ENCODE data around the gene RPL38. TPM values are rescaled to one million over a fixed set of nuclear protein-coding genes. Genes with fewer than 3 reads are reported as not detected.

The RPL38 gene
- total RNA-seq, 2 experiments from 2014 or later, result 1,064 to 1,066 TPM

DNA sequence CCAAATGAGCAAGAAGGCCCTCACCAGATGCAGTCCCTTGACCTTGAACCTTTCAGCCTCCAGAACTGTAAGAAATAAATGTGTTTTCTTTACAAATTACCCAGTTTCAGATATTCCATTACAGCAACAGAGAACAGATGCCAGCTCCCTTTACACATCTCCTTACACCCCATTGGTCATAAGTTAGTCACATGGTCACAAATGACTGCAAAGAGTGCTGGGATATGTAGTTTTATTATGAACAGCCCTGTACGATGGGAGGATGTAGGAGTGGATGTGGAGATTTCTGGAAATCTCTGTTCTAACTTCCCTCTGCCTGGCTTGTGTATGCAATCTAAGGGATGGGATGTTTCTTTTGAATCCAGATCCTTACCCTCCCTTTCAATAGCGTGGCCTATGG lies 13.3 kb upstream of the RPL38 start:
- ChIA-PET POLR2A (interaction anchor here (1.3 to 1.6 kb wide), 2 partner anchors 10 to 13 kb away, joined by 5 to 7 read pairs; partner anchors contain the start of gene RPL38), CTCF (interaction anchor here (1.0 to 3.9 kb wide), 3 partner anchors 10 to 104 kb away, joined by 3 to 31 read pairs (median 3); no protein-coding TSS in a partner anchor)
- Mint-ChIP-seq H3K27me3 (peaks cover 23% of the 10 kb centered on the region), H3K27ac (no peak overlapping the region), H3K9me3 (no peaks in the 10 kb centered on the region), H3K4me1 (peaks cover 1% of the 10 kb centered on the region), H3K36me3 (ENCODE audit: low read depth) (no peaks in the 10 kb centered on the region), H3K4me3 (no peak overlapping the region)
- no peak for DNase-seq

DNA sequence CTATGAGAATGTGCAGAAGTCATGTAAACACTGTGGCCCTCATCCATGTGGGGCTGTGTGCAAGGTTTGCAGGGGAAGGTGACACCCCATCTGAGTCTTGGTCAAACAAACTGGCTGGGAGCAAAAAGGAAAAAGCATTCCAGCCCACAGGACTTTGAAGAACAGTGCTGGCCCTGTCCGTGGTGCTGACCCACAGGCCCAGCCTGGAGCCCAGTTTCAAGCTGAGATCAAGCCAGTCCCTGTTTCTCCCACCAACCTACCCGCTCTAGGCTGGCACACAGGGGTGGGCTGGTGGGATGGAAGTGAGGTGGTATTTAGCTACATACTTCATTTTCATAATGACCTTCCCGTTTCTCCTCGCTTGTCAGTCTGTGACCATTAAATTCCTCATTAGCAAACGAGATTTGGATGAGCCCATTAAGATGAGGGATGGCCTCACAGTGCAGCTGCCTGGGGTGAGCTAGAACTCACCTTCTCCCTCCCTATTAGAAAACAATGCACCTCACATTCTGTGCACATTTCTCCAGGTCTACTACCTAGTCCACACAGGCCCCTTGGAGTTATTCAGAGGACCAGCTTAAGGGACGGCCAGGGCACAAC lies 12.6 kb upstream of the RPL38 start:
- ChIA-PET POLR2A (interaction anchor here (1.3 to 1.6 kb wide), 2 partner anchors 9 to 13 kb away, joined by 5 to 7 read pairs; partner anchors contain the start of gene RPL38), CTCF (interaction anchor here (0.9 to 3.9 kb wide), 4 partner anchors 9 to 105 kb away, joined by 3 to 31 read pairs (median 3); partner anchors contain the start of gene RPL38)
- H3K27ac Mint-ChIP-seq, result no peak overlapping the region
- H3K36me3 Mint-ChIP-seq (ENCODE audit: low read depth), result no peaks in the 10 kb centered on the region
- no peaks in the 10 kb centered on the region for H3K9me3 Mint-ChIP-seq
- no peak overlapping the region for H3K4me3 Mint-ChIP-seq
- DNase-seq, result no peak
- H3K27me3 Mint-ChIP-seq, result peaks cover 24% of the 10 kb centered on the region
- H3K4me1 Mint-ChIP-seq, result peaks cover 1% of the 10 kb centered on the region

DNA sequence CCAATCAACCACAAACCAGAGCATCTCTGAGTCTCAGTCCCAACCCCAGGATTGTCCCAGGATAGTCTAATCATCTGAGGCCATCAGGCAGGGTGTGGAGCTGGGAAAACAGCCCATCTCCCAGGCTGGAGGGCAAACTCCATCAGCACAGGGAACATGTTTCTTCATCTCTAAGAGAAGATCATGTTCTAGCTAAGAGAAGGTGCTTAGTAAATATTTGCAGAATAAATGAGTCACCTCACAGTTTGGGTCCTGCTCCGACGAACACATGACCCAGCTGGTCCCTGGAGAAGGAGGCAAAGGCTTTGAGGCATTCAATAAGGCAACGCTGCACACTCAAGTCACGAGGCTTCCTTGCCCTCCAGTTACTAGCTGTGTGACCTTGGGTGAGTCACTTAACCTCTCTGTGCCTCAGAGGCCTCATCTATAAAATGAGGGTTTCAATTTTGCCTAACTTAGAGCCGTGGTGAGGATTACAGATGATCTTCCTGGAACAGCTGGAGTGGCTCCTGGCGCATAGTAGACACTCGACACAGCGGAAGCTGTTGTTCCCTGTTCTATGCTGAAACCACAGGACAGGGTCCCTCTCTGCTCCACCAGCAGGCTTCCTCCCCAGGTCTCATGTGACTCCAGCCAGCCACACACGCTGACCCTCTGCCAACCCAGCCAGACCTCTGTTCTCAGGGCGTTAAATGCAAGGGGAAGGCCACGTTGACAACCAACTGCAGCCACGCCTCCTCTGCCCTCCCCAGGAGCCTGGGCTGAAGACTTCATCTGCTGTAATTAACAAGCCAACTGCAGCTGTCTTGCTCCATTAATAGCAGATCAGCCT lies 10.3 kb upstream of the RPL38 start:
- ChIA-PET POLR2A (no interaction called here), CTCF (interaction anchor here (1.3 to 2.0 kb wide), 2 partner anchors 10 to 103 kb away, joined by 4 to 10 read pairs; partner anchors contain the start of gene RPL38)
- DNase-seq, result no peak
- Mint-ChIP-seq H3K27me3 (peaks cover 23% of the 10 kb centered on the region), H3K4me3 (no peak overlapping the region), H3K4me1 (peaks cover 1% of the 10 kb centered on the region), H3K36me3 (ENCODE audit: low read depth) (no peaks in the 10 kb centered on the region), H3K9me3 (no peaks in the 10 kb centered on the region), H3K27ac (no peak overlapping the region)

DNA sequence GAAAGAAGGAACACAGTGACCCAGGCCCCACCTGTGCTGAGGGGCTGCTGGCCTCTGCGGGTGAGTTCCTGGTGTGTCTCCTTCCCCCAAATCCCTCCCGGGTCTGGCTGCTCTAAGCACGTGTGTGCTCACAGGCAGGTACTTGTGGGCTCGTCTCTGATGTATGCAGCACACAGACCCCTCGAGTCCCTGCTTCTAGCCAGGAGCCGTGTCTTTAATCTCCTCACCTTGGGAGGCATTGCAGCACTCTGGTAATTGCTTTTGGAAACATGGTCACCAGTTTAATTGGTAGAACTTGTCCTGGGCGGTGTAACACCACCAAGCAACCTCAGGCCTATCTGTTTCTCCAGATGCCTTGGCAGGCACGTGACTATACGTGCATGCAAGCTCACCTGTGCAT lies 8.8 kb upstream of the RPL38 start:
- Mint-ChIP-seq H3K4me1 (peaks cover 4% of the 10 kb centered on the region), H3K36me3 (ENCODE audit: low read depth) (no peaks in the 10 kb centered on the region), H3K27ac (no peak overlapping the region), H3K9me3 (no peaks in the 10 kb centered on the region), H3K27me3 (peaks cover 23% of the 10 kb centered on the region), H3K4me3 (no peak overlapping the region)
- ChIA-PET POLR2A (interaction anchor here (1.2 kb wide), 1 partner anchor 9 kb away, joined by 4 read pairs; the partner anchor contains the start of gene RPL38), CTCF (no interaction called here)
- DNase-seq, result no peak

DNA sequence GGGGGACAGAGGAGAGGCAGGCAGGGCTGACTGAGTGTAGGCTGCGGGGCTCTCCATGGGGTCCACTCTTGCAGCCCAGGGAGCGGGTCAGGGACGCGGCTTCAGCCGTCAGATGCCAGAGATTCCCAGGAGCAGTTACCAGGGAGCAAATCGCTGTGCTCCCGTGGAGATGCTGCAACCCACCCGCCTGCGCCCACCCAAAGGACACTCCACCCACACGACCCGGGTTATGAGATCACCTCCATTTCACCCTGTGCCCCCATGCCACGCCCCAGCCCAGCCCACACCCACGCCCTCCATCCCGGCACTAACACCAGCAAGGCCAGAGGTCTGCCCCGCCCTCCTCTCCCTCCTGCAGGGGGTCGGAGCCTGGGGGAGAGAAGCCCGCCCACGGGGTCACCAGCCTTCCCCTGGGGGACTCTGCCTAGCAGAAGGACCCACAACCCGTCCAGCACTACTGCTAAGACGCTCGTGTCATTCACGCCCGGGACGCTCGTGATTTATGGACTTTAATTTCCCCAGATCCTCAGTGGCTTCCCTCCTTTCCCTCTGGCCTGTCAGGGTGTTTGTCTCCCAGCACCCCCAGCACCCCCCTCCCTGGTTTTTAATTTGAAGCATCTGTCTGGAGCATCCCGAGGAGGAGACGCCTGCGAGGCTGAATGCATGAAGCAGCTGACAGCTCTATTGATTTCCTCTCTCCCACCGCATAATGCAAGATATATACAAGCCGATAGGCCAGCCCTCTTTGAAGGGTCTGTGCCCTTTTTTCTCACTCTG lies 6.7 kb upstream of the RPL38 start:
- H3K27ac Mint-ChIP-seq, result no peak overlapping the region
- H3K27me3 Mint-ChIP-seq, result peaks cover 33% of the 10 kb centered on the region
- H3K4me3 Mint-ChIP-seq, result no peak overlapping the region
- no peaks in the 10 kb centered on the region for H3K9me3 Mint-ChIP-seq
- no peak for DNase-seq
- H3K4me1 Mint-ChIP-seq, result peaks cover 6% of the 10 kb centered on the region
- CTCF ChIA-PET, result no interaction called here
- POLR2A ChIA-PET, result no interaction called here
- H3K36me3 Mint-ChIP-seq (ENCODE audit: low read depth), result no peaks in the 10 kb centered on the region

DNA sequence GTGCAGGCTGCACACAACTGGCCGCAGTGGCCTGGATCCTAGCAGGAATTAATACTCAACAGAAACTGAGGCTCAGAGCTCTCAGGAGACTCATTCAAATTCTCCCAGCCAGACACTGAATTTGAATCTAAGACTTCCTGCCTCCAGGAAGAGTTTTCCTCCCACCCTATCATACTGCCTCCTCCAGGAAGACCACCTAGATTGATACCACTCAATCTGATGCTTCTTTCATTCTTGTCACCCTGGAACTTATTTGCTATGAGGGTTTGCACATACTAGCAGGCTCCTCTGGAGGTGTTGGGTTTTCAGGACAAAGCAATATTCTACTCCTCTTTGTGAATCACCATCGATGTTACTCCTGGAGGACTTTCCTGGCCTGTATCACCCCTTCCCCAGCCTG lies 5.7 kb upstream of the RPL38 start:
- peaks cover 38% of the 10 kb centered on the region for H3K27me3 Mint-ChIP-seq
- no peaks in the 10 kb centered on the region for H3K9me3 Mint-ChIP-seq
- no peaks in the 10 kb centered on the region for H3K36me3 Mint-ChIP-seq (ENCODE audit: low read depth)
- peaks cover 6% of the 10 kb centered on the region for H3K4me1 Mint-ChIP-seq
- no peak overlapping the region for H3K4me3 Mint-ChIP-seq
- no peak overlapping the region for H3K27ac Mint-ChIP-seq
- ChIA-PET POLR2A (no interaction called here), CTCF (no interaction called here)
- DNase-seq, result no peak

DNA sequence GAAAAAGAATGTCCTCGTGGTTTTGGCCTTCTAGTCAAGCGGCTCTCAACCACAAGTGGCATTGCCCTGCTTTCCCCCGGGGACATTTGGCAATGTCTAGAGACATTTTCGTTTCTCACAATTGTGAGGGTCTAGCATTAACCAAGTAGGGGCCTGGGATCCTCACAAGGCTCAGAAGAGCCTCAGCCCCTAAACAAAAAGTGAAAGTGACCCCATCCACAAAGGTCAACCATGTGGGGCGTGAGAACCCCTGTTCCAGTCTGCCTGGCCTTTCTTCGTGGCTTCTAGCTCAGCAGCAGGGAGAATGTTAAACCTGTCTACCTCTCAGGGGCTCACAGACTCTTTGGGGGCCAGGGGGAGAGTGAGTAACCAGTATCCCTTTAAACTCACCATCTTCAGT lies 4.8 kb upstream of the RPL38 start:
- CTCF ChIA-PET, result interaction anchor here (1.5 to 2.9 kb wide), 4 partner anchors 9 to 157 kb away, joined by 3 to 31 read pairs (median 6); no protein-coding TSS in a partner anchor
- Mint-ChIP-seq H3K4me1 (peaks cover 13% of the 10 kb centered on the region), H3K4me3 (no peak overlapping the region), H3K27ac (no peak overlapping the region), H3K36me3 (ENCODE audit: low read depth) (peaks cover 4% of the 10 kb centered on the region), H3K9me3 (no peaks in the 10 kb centered on the region), H3K27me3 (peaks cover 37% of the 10 kb centered on the region)
- POLR2A ChIA-PET, result no interaction called here
- no peak for DNase-seq

DNA sequence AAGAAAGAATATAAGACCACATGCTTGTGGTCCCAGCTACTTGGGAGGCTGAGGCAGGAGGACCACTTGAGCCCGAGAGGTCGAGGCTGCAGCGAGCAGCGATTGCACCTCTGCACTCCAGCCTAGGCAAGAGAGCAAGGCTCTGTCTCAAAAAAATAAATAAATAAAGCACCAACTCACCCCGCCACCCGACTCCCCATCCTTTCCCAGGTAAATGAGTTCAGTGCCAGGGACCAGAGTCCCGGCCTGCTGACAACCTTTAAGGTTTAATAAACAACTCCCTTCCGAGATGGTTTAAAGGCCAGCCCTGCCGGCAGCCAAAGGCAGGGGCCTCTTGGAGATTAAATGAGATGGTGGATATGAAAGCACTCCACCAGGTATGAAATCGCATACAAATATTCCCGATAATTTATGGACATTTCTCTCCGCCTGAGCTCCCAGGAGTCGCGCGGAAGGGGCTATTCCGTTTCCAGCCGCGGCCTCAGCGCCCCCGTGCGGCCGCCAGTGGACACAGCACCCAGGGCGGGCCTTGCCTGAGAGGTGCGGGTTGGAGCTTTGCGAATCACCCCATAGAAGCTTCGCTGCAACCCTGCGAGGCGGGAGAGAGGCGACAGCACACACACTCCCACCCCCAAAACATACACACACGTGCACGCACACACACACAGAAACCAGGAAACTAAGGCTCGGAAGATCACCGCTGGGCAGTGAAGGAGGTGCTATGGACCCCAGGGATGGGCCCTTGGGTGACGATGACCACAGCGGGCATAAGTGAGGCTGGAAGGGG lies 4.0 kb upstream of the RPL38 start:
- Mint-ChIP-seq H3K9me3 (no peaks in the 10 kb centered on the region), H3K4me3 (no peak overlapping the region), H3K27me3 (peaks cover 34% of the 10 kb centered on the region), H3K27ac (no peak overlapping the region), H3K4me1 (peaks cover 12% of the 10 kb centered on the region), H3K36me3 (ENCODE audit: low read depth) (peaks cover 9% of the 10 kb centered on the region)
- DNase-seq, result peak; percentile 69
- CTCF ChIA-PET, result interaction anchor here (0.6 to 2.9 kb wide), 19 partner anchors 9 to 770 kb away, joined by 3 to 31 read pairs (median 3); partner anchors contain the start of gene TTYH2
- POLR2A ChIA-PET, result interaction anchor here (1.1 to 2.0 kb wide), 4 partner anchors 9 to 770 kb away, joined by 3 to 5 read pairs (median 4); no protein-coding TSS in a partner anchor

DNA sequence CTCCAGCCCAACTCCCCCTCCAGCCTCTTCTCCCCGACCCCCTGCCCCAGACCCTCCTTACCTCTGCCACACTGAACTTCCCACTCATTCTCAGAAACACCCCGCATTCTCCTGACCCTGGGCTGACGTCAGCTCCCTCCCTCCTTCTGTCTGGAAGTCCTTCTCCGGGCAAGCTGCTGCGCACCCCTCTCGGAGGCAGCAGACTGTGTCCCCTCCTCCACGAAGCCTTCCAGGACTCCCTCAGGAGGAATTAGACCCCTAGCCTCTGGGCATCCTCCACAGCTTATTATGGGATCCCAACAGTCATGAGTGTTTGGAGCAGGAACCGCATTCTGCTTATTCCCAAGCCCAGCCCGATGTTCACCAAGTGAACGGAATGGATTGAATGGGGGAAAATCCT lies 3.4 kb upstream of the RPL38 start:
- ChIA-PET POLR2A (interaction anchor here (1.1 to 2.0 kb wide), 4 partner anchors 9 to 771 kb away, joined by 3 to 5 read pairs (median 4); no protein-coding TSS in a partner anchor), CTCF (interaction anchor here (0.6 to 2.9 kb wide), 18 partner anchors 9 to 770 kb away, joined by 3 to 31 read pairs (median 4); partner anchors contain the start of gene TTYH2)
- Mint-ChIP-seq H3K4me1 (peaks cover 17% of the 10 kb centered on the region), H3K27me3 (peaks cover 32% of the 10 kb centered on the region), H3K36me3 (ENCODE audit: low read depth) (peaks cover 14% of the 10 kb centered on the region), H3K9me3 (no peaks in the 10 kb centered on the region), H3K27ac (no peak overlapping the region), H3K4me3 (no peak overlapping the region)
- DNase-seq, result no peak

DNA sequence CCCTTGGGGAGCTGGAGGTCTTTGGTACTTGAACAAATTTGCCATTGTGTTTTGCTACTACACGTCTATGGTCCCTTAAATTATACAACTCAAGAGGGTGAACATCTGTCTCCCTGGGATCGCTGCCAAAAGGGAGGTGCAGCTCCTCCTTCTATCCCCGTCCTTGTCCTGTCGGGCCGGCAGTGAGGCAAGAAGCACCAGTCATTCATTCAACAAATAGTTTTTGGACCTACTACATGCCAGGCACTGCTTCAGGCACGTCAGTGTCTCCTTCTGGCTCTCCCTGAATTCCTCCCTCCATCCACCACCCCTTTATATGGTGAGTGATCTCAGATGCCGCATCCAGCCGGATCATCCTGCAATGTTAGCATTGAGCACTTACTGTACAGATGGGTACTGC lies 2.2 kb upstream of the RPL38 start:
- DNase-seq, result no peak
- Mint-ChIP-seq H3K4me1 (peaks cover 28% of the 10 kb centered on the region), H3K4me3 (no peak overlapping the region), H3K27me3 (peaks cover 30% of the 10 kb centered on the region), H3K36me3 (ENCODE audit: low read depth) (peaks cover 25% of the 10 kb centered on the region), H3K27ac (no peak overlapping the region), H3K9me3 (no peaks in the 10 kb centered on the region)
- ChIA-PET CTCF (interaction anchor here (2.9 kb wide), 1 partner anchor 11 kb away, joined by 31 read pairs; no protein-coding TSS in a partner anchor), POLR2A (interaction anchor here (2.0 to 4.0 kb wide), 2 partner anchors 8 to 12 kb away, joined by 5 to 36 read pairs; partner anchors contain the start of gene TTYH2)

DNA sequence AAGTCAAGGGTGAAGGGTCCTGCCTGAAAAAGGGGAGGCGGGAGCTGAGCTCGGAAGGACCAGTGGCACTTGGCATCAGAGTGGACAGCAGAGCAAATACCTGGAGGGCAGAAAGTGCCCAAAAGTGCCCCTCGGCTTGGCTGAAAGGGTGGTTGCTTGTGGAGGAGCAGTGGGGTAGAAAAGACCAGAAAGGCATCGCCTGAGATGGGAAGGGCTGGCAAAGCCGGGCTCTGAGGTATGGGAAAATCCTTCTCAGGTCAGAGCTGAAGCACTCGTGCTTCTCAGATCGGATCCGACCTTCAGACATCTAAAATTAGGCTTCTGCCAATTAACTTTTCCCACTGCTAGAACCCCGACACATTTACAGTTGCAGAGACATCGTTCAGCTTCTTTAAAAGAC lies 1.5 kb upstream of the RPL38 start:
- Mint-ChIP-seq H3K4me3 (no peak overlapping the region), H3K9me3 (no peaks in the 10 kb centered on the region), H3K27ac (no peak overlapping the region), H3K4me1 (peaks cover 33% of the 10 kb centered on the region), H3K36me3 (ENCODE audit: low read depth) (peaks cover 30% of the 10 kb centered on the region), H3K27me3 (peaks cover 30% of the 10 kb centered on the region)
- CTCF ChIA-PET, result interaction anchor here (0.9 to 2.6 kb wide), 4 partner anchors 9 to 115 kb away, joined by 3 to 10 read pairs (median 6); no protein-coding TSS in a partner anchor
- POLR2A ChIA-PET, result interaction anchor here (1.3 to 4.0 kb wide), 2 partner anchors 11 to 168 kb away, joined by 3 to 36 read pairs; partner anchors contain the start of gene TTYH2
- DNase-seq, result no peak

Measured in activated CD4-positive, alpha-beta memory T cell treated with anti-CD3 and anti-CD28 coated beads, Interleukin-2, amount 10 ng/mL, durations not matched to agents 7 days and 5 days (primary cell).